IMR-90 (cell line): ENCODE results near the gene ANKRD13A.

Source experiments
- CTCF ChIP-seq: conservative IDR thresholded peaks from 2 replicates; pipeline ENCODE4 v1.5.1; 2012; ENCODE audit warnings: mild to moderate bottlenecking, low read depth, low read length, improper control_type of control experiment
- ELK1 ChIP-seq: fragments of 150-350 bp; IDR thresholded peaks from 2 replicates; pipeline ENCODE4 v1.6.1; 2016; ENCODE audit warnings: low read depth, mild to moderate bottlenecking, low read length, moderate library complexity, borderline replicate concordance
- FOS ChIP-seq: fragments of 150-350 bp; IDR thresholded peaks from 2 replicates; pipeline ENCODE4 v1.6.1; 2016; ENCODE audit warnings: low read depth, low read length
- POLR2A ChIP-seq: IDR thresholded peaks from 2 replicates; pipeline ENCODE4 v1.6.1; 2012; ENCODE audit warnings: mild to moderate bottlenecking, low read depth, low read length
- SMC3 ChIP-seq: fragments of 150-350 bp; IDR thresholded peaks from 2 replicates; pipeline ENCODE4 v1.6.1; 2016; ENCODE audit warnings: low read depth, mild to moderate bottlenecking, antibody characterized with exemption, low read length, moderate library complexity
- USF2 ChIP-seq: fragments of 150-350 bp; IDR thresholded peaks from 2 replicates; pipeline ENCODE4 v1.6.1; 2017; ENCODE audit warnings: mild to moderate bottlenecking, antibody characterized with exemption, low read length, low read depth

- no peak for TF ChIP-seq FOS
- TF ChIP-seq POLR2A: no peak
- TF ChIP-seq ELK1: no peak
- no peak for TF ChIP-seq SMC3
- TF ChIP-seq CTCF: no peak
- no peak for TF ChIP-seq USF2
These were observed 76.7 kb downstream of the ANKRD13A start for GRCh38 chr12:110075880-110076279.
